Medulla oblongata (tissue), 1 donor: ENCODE measurements around the gene ARHGAP1.
"Not testable (repeated sequence)": the region's sequence is repeated elsewhere in the genome, so short reads cannot be mapped to it uniquely, and the experiment has no call there.

Source experiments
- DNase-seq: peaks from one replicate; pipeline ENCODE4 v3.0.0-alpha.2; 2015; ENCODE audit errors: extremely low spot score

ARHGAP1 gene

GRCh38 chr11:46723359-46723680 is 22.9 kb upstream of the ARHGAP1 start:
- DNase-seq, result no peak

- DNase-seq, result no peak
Measured at GRCh38 chr11:46722566-46723358, 22.3 kb upstream of the ARHGAP1 start.

GRCh38 chr11:46721286-46721685 is 20.9 kb upstream of the ARHGAP1 start:
- no peak for DNase-seq

GRCh38 chr11:46719543-46720218 is 19.3 kb upstream of the ARHGAP1 start:
- DNase-seq, result no peak

- no peak for DNase-seq
Measured at GRCh38 chr11:46719048-46719542, 18.7 kb upstream of the ARHGAP1 start, which contains the start of gene F2. TSS of gene F2 (plus strand) at chr11:46719213. CDS start at chr11:46719236, 23 bp downstream.

- DNase-seq, result no peak
Measured at GRCh38 chr11:46718155-46719019, 18.0 kb upstream of the ARHGAP1 start.

GRCh38 chr11:46717825-46718154 is 17.4 kb upstream of the ARHGAP1 start:
- not testable (repeated sequence) for DNase-seq

- DNase-seq, result no peak
Measured at GRCh38 chr11:46712874-46713576, 12.6 kb upstream of the ARHGAP1 start.

- no peak for DNase-seq
Measured at GRCh38 chr11:46711303-46711702, 10.9 kb upstream of the ARHGAP1 start.

- DNase-seq, result peak; percentile 60
Measured at GRCh38 chr11:46710821-46711269, 10.4 kb upstream of the ARHGAP1 start.

GRCh38 chr11:46709351-46709750 is 8.9 kb upstream of the ARHGAP1 start:
- not testable (repeated sequence) for DNase-seq

- no peak for DNase-seq
Measured at GRCh38 chr11:46706886-46707285, 6.5 kb upstream of the ARHGAP1 start.

GRCh38 chr11:46705070-46705688 is 4.8 kb upstream of the ARHGAP1 start:
- DNase-seq, result no peak

- DNase-seq, result no peak
Measured at GRCh38 chr11:46701078-46701654, 747 bp upstream of the ARHGAP1 start.

GRCh38 chr11:46698597-46698996 is 1.8 kb downstream of the ARHGAP1 start:
- DNase-seq, result no peak

GRCh38 chr11:46697723-46698122 is 2.7 kb downstream of the ARHGAP1 start:
- no peak for DNase-seq

- DNase-seq, result peak; percentile 81
Measured at GRCh38 chr11:46697303-46697702, 3.1 kb downstream of the ARHGAP1 start.

GRCh38 chr11:46696212-46696558 is 4.2 kb downstream of the ARHGAP1 start:
- peak; percentile 97 for DNase-seq

- no peak for DNase-seq
Measured at GRCh38 chr11:46695345-46696211, 4.8 kb downstream of the ARHGAP1 start.

GRCh38 chr11:46694607-46695006 is 5.8 kb downstream of the ARHGAP1 start:
- peak; percentile 59 for DNase-seq
